H1 (cell line): ENCODE measurements around the gene PDPK1. TPM values are rescaled to one million over a fixed set of nuclear protein-coding genes. Genes with fewer than 3 reads are reported as not detected.
"Not testable (repeated sequence)": the region's sequence is repeated elsewhere in the genome, so short reads cannot be mapped to it uniquely, and the experiment has no call there.

Experiments
- CTCF ChIA-PET: fragments of 300-600 bp; sonication (Branson Sonifier 250); formaldehyde crosslinking; loops from one replicate; lab custom pipeline; 2021; ENCODE audit not compliant: partially characterized antibody; lab: Charles Lee
- POLR2A ChIA-PET: fragments of 300-600 bp; sonication (Branson Sonifier 250); formaldehyde crosslinking; loops from one replicate; lab custom pipeline; 2021; ENCODE audit warnings: inconsistent platforms; ENCODE audit not compliant: partially characterized antibody; lab: Charles Lee
- DNase-seq, 2 experiments: peaks; one replicate each; pipeline versions ENCODE4 v3.0.0 to v3.0.0-alpha.2; 2010 to 2022; ENCODE audit warnings: low spot score in 2 of 2, low read depth in 1 of 2, mixed read lengths in 1 of 2
- FAIRE-seq: peaks from 2 replicates; lab custom pipeline; 2011; peaks lifted over from hg19 to GRCh38; lab: Jason Lieb, UNC
- H2AFZ ChIP-seq: 2 replicates; pipeline ENCODE4 v1.8.1; 2012; ENCODE audit warnings: low read length, inconsistent platforms
- H2AK5ac ChIP-seq: 2 replicates; pipeline ENCODE4 v1.6.1; 2013; ENCODE audit warnings: low read depth, low read length
- H2BK120ac ChIP-seq: replicated peaks from 2 replicates; pipeline ENCODE3; 2013; ENCODE audit warnings: low read depth, low read length, inconsistent platforms
- H2BK12ac ChIP-seq: 2 replicates; pipeline ENCODE4 v1.6.1; 2013; ENCODE audit warnings: low read depth, low read length
- H2BK15ac ChIP-seq: 2 replicates; pipeline ENCODE4 v1.6.1; 2013; ENCODE audit warnings: low read length
- H2BK20ac ChIP-seq: 2 replicates; pipeline ENCODE4 v1.6.1; 2013; ENCODE audit warnings: low read length
- H2BK5ac ChIP-seq: 2 replicates; pipeline ENCODE4 v1.6.1; 2013; ENCODE audit warnings: low read depth, low read length
- H3K14ac ChIP-seq: 2 replicates; pipeline ENCODE4 v1.6.1; 2013; ENCODE audit warnings: inconsistent platforms; ENCODE audit not compliant: insufficient read length
- H3K18ac ChIP-seq: 2 replicates; pipeline ENCODE4 v1.6.1; 2013; ENCODE audit warnings: low read length; ENCODE audit errors: extremely low read depth
- H3K23ac ChIP-seq: 2 replicates; pipeline ENCODE4 v1.6.1; 2013; ENCODE audit warnings: inconsistent platforms; ENCODE audit not compliant: insufficient read length
- H3K23me2 ChIP-seq: 2 replicates; pipeline ENCODE4 v1.6.1; 2013; ENCODE audit warnings: low read depth, low read length
- H3K27ac ChIP-seq: 2 replicates; pipeline ENCODE4 v1.6.1; 2011; ENCODE audit warnings: low read depth, low read length, inconsistent platforms
- H3K27me3 ChIP-seq, 4 experiments: replicated peaks in 1 of 4; 1 replicate in 1 of 4; 2 replicates in 3 of 4; pipeline versions ENCODE4 v1.6.1 to v1.8.1; 2011 to 2013; ENCODE audit warnings: low read length in 3 of 4, mild to moderate bottlenecking in 3 of 4, inconsistent platforms in 2 of 4, mixed read lengths in 2 of 4, moderate library complexity in 1 of 4; ENCODE audit not compliant: control insufficient read depth in 3 of 4, insufficient read depth in 3 of 4; ENCODE audit errors: extremely low read depth in 1 of 4
- H3K36me3 ChIP-seq, 4 experiments: 2 replicates each; pipeline versions ENCODE4 v1.6.1 to v1.8.1; 2011 to 2013; ENCODE audit warnings: mild to moderate bottlenecking in 4 of 4, low read length in 3 of 4, moderate library complexity in 2 of 4, control low read depth in 1 of 4, inconsistent platforms in 1 of 4; ENCODE audit not compliant: insufficient read depth in 4 of 4, control insufficient read depth in 2 of 4
- H3K4ac ChIP-seq: replicated peaks from 2 replicates; pipeline ENCODE3; 2013; ENCODE audit warnings: low read length, low read depth, mixed read lengths, inconsistent platforms; ENCODE audit not compliant: insufficient read length
- H3K4me1 ChIP-seq, 4 experiments: replicated peaks in 1 of 4; 1 replicate in 1 of 4; 2 replicates in 3 of 4; pipeline versions ENCODE4 v1.6.1 to v1.8.1; 2011 to 2013; ENCODE audit warnings: low read length in 3 of 4, inconsistent platforms in 2 of 4, mixed read lengths in 1 of 4; ENCODE audit not compliant: insufficient read depth in 4 of 4, control insufficient read depth in 3 of 4
- H3K4me2 ChIP-seq, 2 experiments: 2 replicates each; pipeline versions ENCODE4 v1.6.1 to v1.8.1; 2011 to 2013; ENCODE audit warnings: low read depth in 2 of 2, low read length in 2 of 2, control low read depth in 1 of 2, inconsistent platforms in 1 of 2, mild to moderate bottlenecking in 1 of 2; ENCODE audit not compliant: insufficient read depth in 1 of 2
- H3K4me3 ChIP-seq, 4 experiments: fragments of 200-600, 300-600 bp in 1 of 4; sonication (generic), shearing (Covaris generic), sonication (Bioruptor Twin) in 1 of 4; 2 replicates each; pipeline versions ENCODE4 v1.5.1 to v1.8.1; 2011 to 2016; ENCODE audit warnings: low read length in 4 of 4, low read depth in 3 of 4, control low read depth in 2 of 4, inconsistent platforms in 2 of 4, mild to moderate bottlenecking in 2 of 4, mixed read lengths in 1 of 4, moderate library complexity in 1 of 4; ENCODE audit not compliant: insufficient read depth in 2 of 4; ENCODE audit errors: extremely low read depth in 1 of 4
- H3K56ac ChIP-seq: replicated peaks from 2 replicates; pipeline ENCODE3; 2013; ENCODE audit warnings: low read depth, mild to moderate bottlenecking, mixed read lengths, low read length, inconsistent platforms; ENCODE audit not compliant: insufficient read length
- H3K79me1 ChIP-seq: 2 replicates; pipeline ENCODE4 v1.6.1; 2013; ENCODE audit warnings: low read depth, low read length, control low read depth
- H3K79me2 ChIP-seq, 2 experiments: 2 replicates each; pipeline versions ENCODE4 v1.6.1 to v1.8.1; 2012 to 2013; ENCODE audit warnings: low read length in 2 of 2, mild to moderate bottlenecking in 2 of 2, inconsistent platforms in 1 of 2; ENCODE audit not compliant: insufficient read depth in 2 of 2, control insufficient read depth in 1 of 2
- H3K9ac ChIP-seq, 4 experiments: replicated peaks in 1 of 4; 1 replicate in 1 of 4; 2 replicates in 3 of 4; pipeline versions ENCODE4 v1.6.1 to v1.8.1; 2011 to 2013; ENCODE audit warnings: low read depth in 3 of 4, low read length in 3 of 4, control low read depth in 2 of 4, mild to moderate bottlenecking in 2 of 4, moderate library complexity in 2 of 4, inconsistent platforms in 1 of 4; ENCODE audit errors: extremely low read depth in 1 of 4
- H3K9me3 ChIP-seq, 2 experiments: 2 replicates each; pipeline versions ENCODE4 v1.6.1 to v1.8.1; 2012 to 2013; ENCODE audit warnings: mild to moderate bottlenecking in 2 of 2, moderate library complexity in 2 of 2, control low read depth in 1 of 2, inconsistent platforms in 1 of 2, low read depth in 1 of 2, low read length in 1 of 2, mixed read lengths in 1 of 2; ENCODE audit not compliant: insufficient read depth in 2 of 2
- H4K20me1 ChIP-seq, 2 experiments: replicated peaks in 1 of 2; 2 replicates each; pipeline versions ENCODE3 to v1.8.1; 2011 to 2013; ENCODE audit warnings: inconsistent platforms in 2 of 2, low read length in 2 of 2, mild to moderate bottlenecking in 1 of 2; ENCODE audit not compliant: insufficient read depth in 2 of 2, control insufficient read depth in 1 of 2
- H4K5ac ChIP-seq: 2 replicates; pipeline ENCODE4 v1.6.1; 2013; ENCODE audit warnings: low read length, low read depth, mixed read lengths, inconsistent platforms; ENCODE audit not compliant: insufficient read length
- H4K8ac ChIP-seq: 2 replicates; pipeline ENCODE4 v1.8.0; 2013; ENCODE audit warnings: mild to moderate bottlenecking, moderate library complexity, low read length, inconsistent platforms; ENCODE audit not compliant: insufficient read depth; ENCODE audit errors: extremely low read depth
- H4K91ac ChIP-seq: replicated peaks from 2 replicates; pipeline ENCODE3; 2013; ENCODE audit warnings: low read length, mixed read lengths, inconsistent platforms; ENCODE audit not compliant: insufficient read length
- WGBS, 2 experiments: shearing (Covaris generic) in 1 of 2; methylation state at CpG; one replicate each; pipeline versions ENCODE4 v1.1.6 to v1.1.7; 2013 to 2015; ENCODE audit warnings: low lambda C conversion rate in 2 of 2, mixed read lengths in 2 of 2, inconsistent platforms in 1 of 2, low coverage in 1 of 2, missing lambda C conversion rate in 1 of 2; ENCODE audit not compliant: insufficient replicate concordance in 2 of 2, insufficient coverage in 1 of 2, insufficient read length in 1 of 2; ENCODE audit errors: extremely low coverage in 1 of 2, missing lambda C conversion rate in 1 of 2; 5-methylcytosine and 5-hydroxymethylcytosine counted together
- polyA plus RNA-seq, 7 experiments: library from polyadenylated mRNA; depleted of rRNA in 3 of 7; stranded (reverse) in 5 of 7; unstranded in 2 of 7; fragments of >200 nt in 5 of 7; fragments of 200-250 nt in 2 of 7; gene quantifications; 1 replicate in 5 of 7; 2 replicates in 1 of 7; 4 replicates in 1 of 7; pipeline versions ENCODE4 v1.2.1 to v1.2.3, GENCODE V29; 2011 to 2013; ENCODE audit warnings: missing spikeins in 2 of 7, mixed read lengths in 2 of 7
- total RNA-seq: library from RNA; stranded (reverse); fragmentation: NEBNext Ultra II Directional; extraction: Animal tissue kit (Norgen Biotek cat#: 25700); gene quantifications from 2 replicates; pipeline ENCODE4 v1.2.1, GENCODE V29; 2021

The PDPK1 gene
- total and polyA plus RNA-seq, 2 of the 8 experiments (the other 6 are each of a cell fraction or from before 2014, with no cell fraction given): 17.1 to 27.8 TPM

DNA sequence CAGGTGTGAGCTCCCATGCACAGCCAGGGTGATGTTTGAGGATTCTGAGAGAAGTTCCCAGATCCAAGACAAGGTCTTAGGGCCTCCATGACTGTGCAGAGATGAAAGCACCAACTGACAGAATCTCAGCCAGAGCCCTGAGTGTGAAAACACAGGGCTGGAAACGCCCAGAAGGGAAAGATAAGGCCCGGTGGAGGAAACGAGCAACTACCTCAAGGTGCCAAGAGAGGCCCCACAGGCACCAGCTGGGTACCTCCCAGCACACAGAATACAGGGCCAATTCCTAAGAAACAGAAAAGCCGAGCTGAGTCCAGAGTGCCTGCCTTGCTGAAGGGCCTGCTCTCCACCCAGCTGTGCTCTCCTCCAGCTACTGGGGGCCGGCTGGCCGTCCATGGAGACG lies 94.5 kb downstream of the PDPK1 start:
- H4K91ac ChIP-seq, H4K8ac ChIP-seq, H3K4ac ChIP-seq, CTCF ChIA-PET, H3K4me2 ChIP-seq, H3K79me1 ChIP-seq, H3K79me2 ChIP-seq, H4K5ac ChIP-seq, H2BK5ac ChIP-seq, POLR2A ChIA-PET, FAIRE-seq, H3K14ac ChIP-seq, H2AK5ac ChIP-seq, H2AFZ ChIP-seq, H3K9ac ChIP-seq, H3K56ac ChIP-seq, H3K27ac ChIP-seq, H3K23me2 ChIP-seq, DNase-seq, H2BK120ac ChIP-seq, H4K20me1 ChIP-seq, H3K4me1 ChIP-seq, H3K23ac ChIP-seq, H3K18ac ChIP-seq, H2BK15ac ChIP-seq, H2BK12ac ChIP-seq, H3K4me3 ChIP-seq, H3K36me3 ChIP-seq, H3K27me3 ChIP-seq, H2BK20ac ChIP-seq, H3K9me3 ChIP-seq: not testable (repeated sequence)
- WGBS, 2 experiments: no CpG with 5 or more reads among the region's 7 CpGs

DNA sequence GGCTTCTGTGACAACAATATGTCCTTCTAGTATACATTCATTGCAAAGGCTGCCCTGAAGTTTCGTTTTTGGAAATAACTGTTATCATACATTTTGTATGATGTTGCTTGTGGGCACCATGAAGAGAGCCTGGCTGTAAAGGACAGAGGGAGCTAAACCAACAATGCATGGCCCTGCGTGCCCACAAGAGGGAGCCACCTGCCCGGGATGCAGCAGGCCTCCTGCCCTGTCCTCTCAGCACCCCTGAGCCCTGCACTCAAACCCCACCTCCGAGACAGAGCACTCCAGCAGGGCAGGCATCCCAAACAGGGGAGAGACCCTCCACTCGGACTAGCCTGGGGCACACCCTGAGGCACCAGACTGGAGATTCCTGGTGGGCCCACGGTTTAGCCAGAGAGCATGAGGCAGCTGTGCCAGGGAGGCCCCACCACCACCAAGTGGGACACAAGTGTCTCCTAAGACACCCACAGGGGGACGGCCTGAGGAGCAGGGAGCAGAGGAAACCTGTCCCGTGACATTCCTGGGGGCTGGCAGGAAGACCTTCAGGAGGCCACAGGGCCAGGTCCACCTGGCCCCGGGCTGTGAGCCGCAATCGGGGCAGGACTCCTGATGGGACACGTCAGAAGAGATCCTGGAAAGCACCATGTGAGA lies 101.4 kb downstream of the PDPK1 start:
- H4K91ac ChIP-seq, H2AFZ ChIP-seq, H3K27ac ChIP-seq, H3K14ac ChIP-seq, H3K27me3 ChIP-seq, H4K20me1 ChIP-seq, H3K9me3 ChIP-seq, H2BK12ac ChIP-seq, H3K79me1 ChIP-seq, H3K23me2 ChIP-seq, H3K4me3 ChIP-seq, H3K36me3 ChIP-seq, DNase-seq, H3K18ac ChIP-seq, H3K79me2 ChIP-seq, H2BK15ac ChIP-seq, H4K5ac ChIP-seq, H3K4me1 ChIP-seq, POLR2A ChIA-PET, CTCF ChIA-PET, H2BK5ac ChIP-seq, H4K8ac ChIP-seq, H2AK5ac ChIP-seq, H3K56ac ChIP-seq, H3K9ac ChIP-seq, H3K23ac ChIP-seq, H3K4ac ChIP-seq, H3K4me2 ChIP-seq, FAIRE-seq, H2BK20ac ChIP-seq, H2BK120ac ChIP-seq: not testable (repeated sequence)
- WGBS, 2 experiments: no CpG with 5 or more reads among the region's 12 CpGs
